ENCODE data around the gene SLC26A8. TPM values are rescaled to one million over a fixed set of nuclear protein-coding genes. Genes with fewer than 3 reads are reported as not detected.
A peak's percentile ranks its signal among the peaks of the same experiment; 100 is the strongest.
"Not testable (repeated sequence)": the region's sequence is repeated elsewhere in the genome, so short reads cannot be mapped to it uniquely, and the experiment has no call there.

SLC26A8 gene
- total RNA-seq, 1 donor from 2014 or later, result not detected

DNA sequence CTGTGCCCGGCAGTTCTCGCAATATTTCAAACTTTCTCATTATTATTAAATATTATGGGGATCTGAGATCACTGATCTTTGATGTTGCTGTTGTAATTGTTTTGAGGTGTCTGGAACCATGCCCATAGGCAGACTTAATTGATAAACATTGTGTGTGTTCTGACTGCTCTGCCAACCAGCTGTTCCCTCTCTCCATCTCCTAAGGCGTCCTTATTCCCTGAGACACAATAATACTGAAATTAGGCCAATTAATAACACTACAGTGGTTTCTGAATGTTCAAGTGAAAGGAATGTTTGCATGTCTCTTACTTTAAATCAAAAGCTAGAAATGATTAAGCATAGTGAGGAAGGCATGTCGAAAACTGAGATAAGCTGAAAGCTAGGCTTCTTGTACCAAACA lies 10.8 kb upstream of the SLC26A8 start:
- Histone ChIP-seq H3K9me3 (ENCODE audit: insufficient read depth, low read depth, low read length) (no peaks in the 10 kb centered on the region), H3K27me3 (ENCODE audit: insufficient read depth, low read length) (no peaks in the 10 kb centered on the region), H2AFZ (ENCODE audit: low read depth, low read length) (no peak overlapping the region), H3K27ac (ENCODE audit: low read depth, low read length) (no peak overlapping the region), H4K20me1 (ENCODE audit: insufficient read depth, low read length) (peaks cover 96% of the 10 kb centered on the region), H3K79me2 (ENCODE audit: insufficient read depth, low read length) (peaks cover 99% of the 10 kb centered on the region), H3K4me2 (ENCODE audit: low read length) (no peak overlapping the region), H3K4me3 (ENCODE audit: insufficient read depth, low read depth, low read length) (no peak overlapping the region), H3K4me1 (ENCODE audit: insufficient read depth, low read length) (peaks cover 2% of the 10 kb centered on the region), H3K36me3 (ENCODE audit: insufficient read depth, low read length) (no peaks in the 10 kb centered on the region), H3K9ac (ENCODE audit: low read length) (no peak overlapping the region)
- FAIRE-seq (no peak), DNase-seq (ENCODE audit: low read depth) (peak; percentile 23)
- Mint-ChIP-seq H3K27ac (ENCODE audit: unreplicated experiment) (no peak overlapping the region), H3K27me3 (ENCODE audit: low read depth, unreplicated experiment) (no peaks in the 10 kb centered on the region), H3K9me3 (ENCODE audit: unreplicated experiment) (no peaks in the 10 kb centered on the region), H3K4me3 (ENCODE audit: unreplicated experiment) (no peak overlapping the region), H3K4me1 (ENCODE audit: low read depth, unreplicated experiment) (peaks cover 28% of the 10 kb centered on the region), H3K36me3 (ENCODE audit: low read depth, unreplicated experiment) (no peaks in the 10 kb centered on the region)
- TF ChIP-seq EZH2 (IDR thresholded peaks at IDR 0.05; ENCODE audit: insufficient read depth, low read length), result no peak
- TF ChIP-seq, protein P1, sequence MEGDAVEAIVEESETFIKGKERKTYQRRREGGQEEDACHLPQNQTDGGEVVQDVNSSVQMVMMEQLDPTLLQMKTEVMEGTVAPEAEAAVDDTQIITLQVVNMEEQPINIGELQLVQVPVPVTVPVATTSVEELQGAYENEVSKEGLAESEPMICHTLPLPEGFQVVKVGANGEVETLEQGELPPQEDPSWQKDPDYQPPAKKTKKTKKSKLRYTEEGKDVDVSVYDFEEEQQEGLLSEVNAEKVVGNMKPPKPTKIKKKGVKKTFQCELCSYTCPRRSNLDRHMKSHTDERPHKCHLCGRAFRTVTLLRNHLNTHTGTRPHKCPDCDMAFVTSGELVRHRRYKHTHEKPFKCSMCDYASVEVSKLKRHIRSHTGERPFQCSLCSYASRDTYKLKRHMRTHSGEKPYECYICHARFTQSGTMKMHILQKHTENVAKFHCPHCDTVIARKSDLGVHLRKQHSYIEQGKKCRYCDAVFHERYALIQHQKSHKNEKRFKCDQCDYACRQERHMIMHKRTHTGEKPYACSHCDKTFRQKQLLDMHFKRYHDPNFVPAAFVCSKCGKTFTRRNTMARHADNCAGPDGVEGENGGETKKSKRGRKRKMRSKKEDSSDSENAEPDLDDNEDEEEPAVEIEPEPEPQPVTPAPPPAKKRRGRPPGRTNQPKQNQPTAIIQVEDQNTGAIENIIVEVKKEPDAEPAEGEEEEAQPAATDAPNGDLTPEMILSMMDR (IDR thresholded peaks at IDR 0.05; ENCODE audit: insufficient read depth, low read depth, low read length), result no peak

DNA sequence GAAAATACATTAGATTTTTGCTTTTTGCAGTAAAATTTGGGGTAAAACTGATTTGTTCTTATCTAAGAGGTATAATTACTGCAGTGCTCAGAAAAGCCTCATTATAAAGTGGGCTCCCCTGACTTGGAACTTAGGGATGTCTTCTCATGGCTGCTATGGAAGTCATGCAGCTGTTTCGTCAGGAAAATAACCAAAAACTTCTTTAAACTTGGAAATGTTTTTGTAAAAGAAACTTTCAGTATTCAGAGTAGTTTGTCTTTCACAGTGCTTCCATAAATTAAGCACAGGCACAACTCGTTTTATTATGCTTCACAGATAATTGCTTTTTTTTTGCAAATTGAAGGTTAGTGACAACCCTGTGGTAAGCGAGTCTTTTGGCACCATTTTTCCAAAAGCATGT lies 10.0 kb upstream of the SLC26A8 start:
- DNase-seq (ENCODE audit: low read depth), result no peak
- Histone ChIP-seq H3K36me3 (ENCODE audit: insufficient read depth, low read length) (no peaks in the 10 kb centered on the region), H3K4me1 (ENCODE audit: insufficient read depth, low read length) (peaks cover 2% of the 10 kb centered on the region), H3K4me2 (ENCODE audit: low read length) (no peak overlapping the region), H3K27me3 (ENCODE audit: insufficient read depth, low read length) (no peaks in the 10 kb centered on the region), H3K27ac (ENCODE audit: low read depth, low read length) (no peak overlapping the region), H3K9ac (ENCODE audit: low read length) (no peak overlapping the region), H3K79me2 (ENCODE audit: insufficient read depth, low read length) (peaks cover 99% of the 10 kb centered on the region), H2AFZ (ENCODE audit: low read depth, low read length) (no peak overlapping the region), H3K4me3 (ENCODE audit: insufficient read depth, low read depth, low read length) (no peak overlapping the region), H3K9me3 (ENCODE audit: insufficient read depth, low read depth, low read length) (no peaks in the 10 kb centered on the region), H4K20me1 (ENCODE audit: insufficient read depth, low read length) (peaks cover 93% of the 10 kb centered on the region)
- H3K9me3 Mint-ChIP-seq (ENCODE audit: unreplicated experiment), result no peaks in the 10 kb centered on the region
- FAIRE-seq, result no peak
- no peaks in the 10 kb centered on the region for H3K27me3 Mint-ChIP-seq (ENCODE audit: low read depth, unreplicated experiment)
- no peak for TF ChIP-seq EZH2 (IDR thresholded peaks at IDR 0.05; ENCODE audit: insufficient read depth, low read length)
- TF ChIP-seq, protein P1 (IDR thresholded peaks at IDR 0.05; ENCODE audit: insufficient read depth, low read depth, low read length), result no peak
- H3K4me3 Mint-ChIP-seq (ENCODE audit: unreplicated experiment), result peak overlapping the region; percentile 16
- no peaks in the 10 kb centered on the region for H3K36me3 Mint-ChIP-seq (ENCODE audit: low read depth, unreplicated experiment)
- no peak overlapping the region for H3K27ac Mint-ChIP-seq (ENCODE audit: unreplicated experiment)
- peaks cover 32% of the 10 kb centered on the region for H3K4me1 Mint-ChIP-seq (ENCODE audit: low read depth, unreplicated experiment)

DNA sequence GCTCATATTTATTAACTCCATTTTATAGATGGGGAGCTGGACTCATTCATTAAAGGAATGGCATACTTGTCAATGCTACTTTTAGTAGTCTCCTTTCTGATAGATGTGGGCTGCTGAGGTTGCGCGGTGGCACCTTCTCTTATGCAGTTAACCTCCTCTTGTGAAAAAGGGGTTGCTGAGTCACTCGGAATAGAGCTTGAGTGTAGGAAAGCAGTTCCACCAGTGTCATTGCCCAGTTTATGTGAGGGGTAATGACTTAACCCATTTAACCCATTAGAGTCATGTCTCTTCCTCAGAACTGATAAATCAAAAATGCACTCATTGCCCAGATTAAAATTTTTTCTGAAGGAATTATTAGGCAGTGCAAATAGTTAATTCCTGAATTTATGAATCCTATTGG lies 9.5 kb upstream of the SLC26A8 start:
- H3K4me1 Mint-ChIP-seq (ENCODE audit: low read depth, unreplicated experiment), result peaks cover 28% of the 10 kb centered on the region
- no peaks in the 10 kb centered on the region for H3K9me3 ChIP-seq (ENCODE audit: insufficient read depth, low read depth, low read length)
- H3K4me1 ChIP-seq (ENCODE audit: insufficient read depth, low read length), result peaks cover 2% of the 10 kb centered on the region
- H3K36me3 Mint-ChIP-seq (ENCODE audit: low read depth, unreplicated experiment), result no peaks in the 10 kb centered on the region
- H3K4me3 ChIP-seq (ENCODE audit: insufficient read depth, low read depth, low read length), result no peak overlapping the region
- no peak for FAIRE-seq
- no peak overlapping the region for H3K9ac ChIP-seq (ENCODE audit: low read length)
- no peaks in the 10 kb centered on the region for H3K27me3 Mint-ChIP-seq (ENCODE audit: low read depth, unreplicated experiment)
- peak; percentile 41 for DNase-seq (ENCODE audit: low read depth)
- H3K27me3 ChIP-seq (ENCODE audit: insufficient read depth, low read length), result no peaks in the 10 kb centered on the region
- no peak overlapping the region for H3K27ac ChIP-seq (ENCODE audit: low read depth, low read length)
- no peak overlapping the region for H2AFZ ChIP-seq (ENCODE audit: low read depth, low read length)
- TF ChIP-seq, protein P1 (IDR thresholded peaks at IDR 0.05; ENCODE audit: insufficient read depth, low read depth, low read length), result no peak
- no peak for TF ChIP-seq EZH2 (IDR thresholded peaks at IDR 0.05; ENCODE audit: insufficient read depth, low read length)
- H3K4me3 Mint-ChIP-seq (ENCODE audit: unreplicated experiment), result peak overlapping the region; percentile 16
- peaks cover 93% of the 10 kb centered on the region for H4K20me1 ChIP-seq (ENCODE audit: insufficient read depth, low read length)
- H3K4me2 ChIP-seq (ENCODE audit: low read length), result no peak overlapping the region
- H3K79me2 ChIP-seq (ENCODE audit: insufficient read depth, low read length), result peaks cover 99% of the 10 kb centered on the region
- H3K36me3 ChIP-seq (ENCODE audit: insufficient read depth, low read length), result no peaks in the 10 kb centered on the region
- no peaks in the 10 kb centered on the region for H3K9me3 Mint-ChIP-seq (ENCODE audit: unreplicated experiment)
- no peak overlapping the region for H3K27ac Mint-ChIP-seq (ENCODE audit: unreplicated experiment)

DNA sequence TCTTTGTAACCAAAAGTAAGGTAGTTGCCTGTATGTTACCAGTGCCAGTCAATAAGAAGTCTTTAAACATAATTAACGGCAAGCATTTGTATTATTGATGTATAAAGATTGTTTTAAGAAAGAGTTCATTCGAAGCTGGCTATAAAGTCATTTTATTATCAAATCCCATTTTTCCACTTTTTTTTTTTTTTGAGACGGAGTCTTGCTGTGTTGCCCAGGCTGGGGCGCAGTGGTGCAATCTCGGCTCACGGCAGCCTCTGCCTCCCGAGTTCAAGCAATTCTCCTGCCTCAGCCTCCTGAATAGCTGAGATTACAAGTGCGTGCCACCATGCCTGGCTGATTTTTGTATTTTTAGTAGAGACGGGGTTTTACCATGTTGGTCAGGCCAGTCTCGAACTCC lies 8.7 kb upstream of the SLC26A8 start:
- not testable (repeated sequence) for H3K9me3 Mint-ChIP-seq (ENCODE audit: unreplicated experiment); H3K27me3 ChIP-seq (ENCODE audit: insufficient read depth, low read length); FAIRE-seq; H3K4me3 ChIP-seq (ENCODE audit: insufficient read depth, low read depth, low read length); H3K4me2 ChIP-seq (ENCODE audit: low read length); H3K27ac Mint-ChIP-seq (ENCODE audit: unreplicated experiment); H3K27ac ChIP-seq (ENCODE audit: low read depth, low read length); H3K27me3 Mint-ChIP-seq (ENCODE audit: low read depth, unreplicated experiment); H3K4me3 Mint-ChIP-seq (ENCODE audit: unreplicated experiment); H3K36me3 ChIP-seq (ENCODE audit: insufficient read depth, low read length); DNase-seq (ENCODE audit: low read depth); H3K36me3 Mint-ChIP-seq (ENCODE audit: low read depth, unreplicated experiment); H2AFZ ChIP-seq (ENCODE audit: low read depth, low read length); H3K4me1 ChIP-seq (ENCODE audit: insufficient read depth, low read length); H3K9me3 ChIP-seq (ENCODE audit: insufficient read depth, low read depth, low read length); H3K9ac ChIP-seq (ENCODE audit: low read length)
- Histone ChIP-seq H4K20me1 (ENCODE audit: insufficient read depth, low read length) (peaks cover 86% of the 10 kb centered on the region), H3K79me2 (ENCODE audit: insufficient read depth, low read length) (peaks cover 99% of the 10 kb centered on the region)
- peaks cover 26% of the 10 kb centered on the region for H3K4me1 Mint-ChIP-seq (ENCODE audit: low read depth, unreplicated experiment)
